Duodenal mucosa (tissue), 2 donors: Measurements from ENCODE around the gene GUCY1A2.

Experiments used
- H3K27ac ChIP-seq: one replicate; pipeline ENCODE4 v1.7.0; 2013; ENCODE audit warnings: low read depth, low read length
- H3K27me3 ChIP-seq, 2 donors: one replicate each; pipeline ENCODE4 v1.7.0; 2013; ENCODE audit warnings: low read length in 2 of 2, control low read depth in 1 of 2; ENCODE audit not compliant: insufficient read depth in 2 of 2, control insufficient read depth in 1 of 2
- H3K36me3 ChIP-seq, 2 donors: one replicate each; pipeline ENCODE4 v1.7.0; 2013; ENCODE audit warnings: low read length in 2 of 2, control low read depth in 1 of 2; ENCODE audit not compliant: insufficient read depth in 2 of 2, control insufficient read depth in 1 of 2
- H3K4me1 ChIP-seq, 2 donors: one replicate each; pipeline ENCODE4 v1.7.0; 2013; ENCODE audit warnings: low read length in 2 of 2, control low read depth in 1 of 2; ENCODE audit not compliant: insufficient read depth in 2 of 2, control insufficient read depth in 1 of 2
- H3K4me3 ChIP-seq, 2 donors: one replicate each; pipeline ENCODE4 v1.7.0; 2013; ENCODE audit warnings: low read length in 2 of 2, low read depth in 1 of 2
- H3K9ac ChIP-seq, 2 donors: one replicate each; pipeline ENCODE4 v1.7.0; 2013; ENCODE audit warnings: low read length in 2 of 2, low read depth in 1 of 2
- H3K9me3 ChIP-seq, 2 donors: one replicate each; pipeline ENCODE4 v1.7.0; 2013; ENCODE audit warnings: low read length in 2 of 2, control low read depth in 1 of 2; ENCODE audit not compliant: control insufficient read depth in 1 of 2

GUCY1A2 gene

GRCh38 chr11:106770489-106771085 is 247.7 kb downstream of the GUCY1A2 start:
- no peaks in the 10 kb centered on the region for H3K27me3 ChIP-seq
- no peak overlapping the region for H3K27ac ChIP-seq
- H3K9ac ChIP-seq: no peak overlapping the region
- no peaks in the 10 kb centered on the region for H3K4me1 ChIP-seq
- no peaks in the 10 kb centered on the region for H3K9me3 ChIP-seq
- no peaks in the 10 kb centered on the region for H3K36me3 ChIP-seq
- no peak overlapping the region for H3K4me3 ChIP-seq

- Histone ChIP-seq H3K4me1 (no peaks in the 10 kb centered on the region), H3K9me3 (no peaks in the 10 kb centered on the region), H3K36me3 (no peaks in the 10 kb centered on the region), H3K27ac (no peak overlapping the region), H3K4me3 (no peak overlapping the region), H3K27me3 (no peaks in the 10 kb centered on the region), H3K9ac (no peak overlapping the region)
These were observed 252.6 kb downstream of the GUCY1A2 start for GRCh38 chr11:106765469-106766258.

- H3K4me3 ChIP-seq: no peak overlapping the region
- H3K27me3 ChIP-seq: no peaks in the 10 kb centered on the region
These were observed 254.8 kb downstream of the GUCY1A2 start for GRCh38 chr11:106763501-106763900.

DNA sequence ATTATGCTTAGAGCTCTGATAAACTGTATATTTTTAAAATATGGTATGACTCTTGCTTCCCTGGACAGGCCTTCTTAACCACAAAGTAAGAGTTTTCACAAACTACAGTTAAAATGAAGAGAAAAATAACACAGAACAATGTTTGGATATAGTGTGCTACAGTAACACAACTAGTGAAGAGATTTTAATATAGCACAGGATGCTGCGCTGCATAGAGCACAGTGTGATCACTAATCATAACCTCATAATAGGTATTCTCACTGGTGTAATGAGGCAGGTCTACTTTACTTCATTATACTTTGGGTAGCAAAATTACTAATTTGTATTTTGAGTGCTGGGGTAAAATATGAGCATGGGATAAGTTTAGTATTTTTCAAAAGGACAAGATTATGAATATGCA is 256.5 kb downstream of the GUCY1A2 start:
- Histone ChIP-seq H3K4me3 (no peak overlapping the region), H3K36me3 (no peaks in the 10 kb centered on the region), H3K9me3 (peaks cover 0 to 6% of the 10 kb centered on the region in 2 donors), H3K27ac (no peak overlapping the region), H3K4me1 (no peaks in the 10 kb centered on the region), H3K27me3 (no peaks in the 10 kb centered on the region), H3K9ac (no peak overlapping the region)

More at GRCh38 chr11:106763501-106763900, 254.8 kb downstream of the GUCY1A2 start:
- H3K36me3 ChIP-seq: no peaks in the 10 kb centered on the region
- no peak overlapping the region for H3K27ac ChIP-seq
- no peak overlapping the region for H3K9ac ChIP-seq
- H3K9me3 ChIP-seq: peaks cover 0 to 6% of the 10 kb centered on the region in 2 donors
- no peaks in the 10 kb centered on the region for H3K4me1 ChIP-seq

DNA sequence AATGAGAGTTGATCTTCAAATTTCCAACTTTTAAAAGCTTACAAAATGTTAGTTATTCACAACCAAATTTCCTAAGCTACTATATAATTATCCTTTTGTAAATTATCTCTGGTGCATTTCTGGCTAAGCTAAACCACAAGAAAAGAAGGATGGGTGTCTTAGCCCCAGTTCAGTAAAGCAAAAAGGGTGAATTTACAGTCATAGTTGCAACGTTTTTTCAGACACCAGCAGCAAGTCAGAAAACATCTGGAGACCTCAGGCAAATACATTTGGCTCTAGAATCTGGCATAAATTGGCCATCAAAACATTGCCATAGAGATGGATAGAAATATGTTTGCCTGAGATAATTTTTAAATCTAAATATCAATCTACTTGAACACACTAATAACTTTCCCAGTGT is 257.0 kb downstream of the GUCY1A2 start:
- no peak overlapping the region for H3K4me3 ChIP-seq
- no peak overlapping the region for H3K27ac ChIP-seq
- H3K27me3 ChIP-seq: no peaks in the 10 kb centered on the region
- no peaks in the 10 kb centered on the region for H3K36me3 ChIP-seq
- no peaks in the 10 kb centered on the region for H3K4me1 ChIP-seq
- no peak overlapping the region for H3K9ac ChIP-seq
- peaks cover 0 to 6% of the 10 kb centered on the region in 2 donors for H3K9me3 ChIP-seq

DNA sequence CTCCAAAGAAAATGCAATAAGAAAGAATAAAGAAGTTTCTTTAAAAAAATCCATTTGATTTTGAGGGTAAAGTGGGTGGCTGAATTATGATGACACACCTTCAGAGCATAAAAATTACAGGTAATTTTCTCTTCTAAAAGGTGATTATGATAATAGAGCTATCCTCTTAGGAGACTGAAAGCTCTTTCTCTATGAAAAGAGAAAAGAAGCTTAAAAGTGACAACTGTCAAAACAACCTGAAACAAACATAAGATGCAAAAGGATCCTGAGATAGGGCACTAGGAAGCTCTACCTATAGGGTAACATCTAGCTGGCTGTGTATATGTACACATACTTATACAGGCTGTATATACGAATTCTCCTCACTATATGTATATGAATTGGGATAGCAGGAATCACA is 270.2 kb downstream of the GUCY1A2 start:
- H3K9ac ChIP-seq: no peak overlapping the region
- no peaks in the 10 kb centered on the region for H3K4me1 ChIP-seq
- no peaks in the 10 kb centered on the region for H3K36me3 ChIP-seq
- no peak overlapping the region for H3K4me3 ChIP-seq
- no peak overlapping the region for H3K27ac ChIP-seq
- no peaks in the 10 kb centered on the region for H3K27me3 ChIP-seq
- H3K9me3 ChIP-seq: no peaks in the 10 kb centered on the region

- Histone ChIP-seq H3K27me3 (no peaks in the 10 kb centered on the region), H3K36me3 (no peaks in the 10 kb centered on the region), H3K9ac (no peak overlapping the region), H3K4me3 (no peak overlapping the region), H3K27ac (no peak overlapping the region), H3K4me1 (no peaks in the 10 kb centered on the region), H3K9me3 (no peaks in the 10 kb centered on the region)
These were observed 272.3 kb downstream of the GUCY1A2 start for GRCh38 chr11:106745941-106746340.

GRCh38 chr11:106733635-106734034 is 284.6 kb downstream of the GUCY1A2 start:
- Histone ChIP-seq H3K27ac (no peak overlapping the region), H3K9ac (no peak overlapping the region), H3K36me3 (no peaks in the 10 kb centered on the region), H3K4me3 (no peak overlapping the region), H3K4me1 (no peaks in the 10 kb centered on the region), H3K9me3 (no peaks in the 10 kb centered on the region), H3K27me3 (no peaks in the 10 kb centered on the region)

DNA sequence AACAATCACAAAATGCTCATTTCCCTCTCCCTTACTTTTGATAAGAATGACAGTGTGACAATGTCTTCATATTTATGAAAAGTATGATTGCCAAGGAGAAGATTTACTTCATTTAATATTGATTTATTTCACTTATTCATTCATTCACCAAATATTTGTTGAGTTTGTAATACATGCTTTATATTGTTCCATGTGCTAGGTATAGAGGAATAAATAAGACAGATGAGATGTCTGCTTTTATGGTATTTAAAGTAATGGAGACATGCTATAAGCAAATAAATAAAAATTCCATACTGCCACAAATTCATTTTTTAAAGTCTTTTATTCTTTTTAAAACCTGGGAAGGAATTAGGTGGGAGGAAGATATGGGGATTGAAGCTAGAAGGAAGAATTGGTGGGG is 289.4 kb downstream of the GUCY1A2 start:
- H3K27me3 ChIP-seq: no peaks in the 10 kb centered on the region
- no peak overlapping the region for H3K4me3 ChIP-seq
- H3K9ac ChIP-seq: no peak overlapping the region
- H3K4me1 ChIP-seq: no peaks in the 10 kb centered on the region
- H3K36me3 ChIP-seq: no peaks in the 10 kb centered on the region
- no peak overlapping the region for H3K27ac ChIP-seq
- no peaks in the 10 kb centered on the region for H3K9me3 ChIP-seq

DNA sequence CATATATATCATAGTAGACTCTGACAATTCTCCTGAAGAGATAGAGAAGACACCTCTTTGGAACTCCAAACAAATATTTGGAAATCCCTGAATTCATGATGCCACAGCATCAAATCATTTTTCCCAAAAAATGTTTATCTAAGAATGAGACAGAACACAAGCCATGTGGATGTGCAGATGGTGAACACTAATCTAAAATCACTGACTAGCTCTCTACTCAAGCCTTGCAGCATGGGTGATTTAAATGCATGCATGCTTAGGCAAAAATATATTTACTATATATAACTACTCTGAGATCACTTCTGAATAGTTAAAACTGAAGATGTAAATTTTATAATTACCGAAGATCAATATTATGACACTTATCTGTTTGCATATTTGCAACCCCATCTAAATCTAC is 289.9 kb downstream of the GUCY1A2 start:
- H3K36me3 ChIP-seq: no peaks in the 10 kb centered on the region
- H3K9me3 ChIP-seq: no peaks in the 10 kb centered on the region
- no peak overlapping the region for H3K27ac ChIP-seq
- no peak overlapping the region for H3K4me3 ChIP-seq
- H3K27me3 ChIP-seq: no peaks in the 10 kb centered on the region
- H3K4me1 ChIP-seq: no peaks in the 10 kb centered on the region
- H3K9ac ChIP-seq: no peak overlapping the region
